PC-9 (cell line): Measurements from ENCODE around the gene VGLL4.

Experiments
- EZH2 ChIP-seq: fragments of 200-600 bp; sonication (generic); IDR thresholded peaks from 2 replicates; pipeline ENCODE4 v1.8.0; 2017; ENCODE audit warnings: antibody characterized with exemption, low read depth
- TF ChIP-seq, protein P1 (sequence below): fragments of 200-600 bp; sonication (generic); conservative IDR thresholded peaks from 2 replicates; pipeline ENCODE4 v1.6.1; 2017; ENCODE audit warnings: mixed run types, antibody characterized with exemption, mild to moderate bottlenecking, moderate library complexity

DNA sequence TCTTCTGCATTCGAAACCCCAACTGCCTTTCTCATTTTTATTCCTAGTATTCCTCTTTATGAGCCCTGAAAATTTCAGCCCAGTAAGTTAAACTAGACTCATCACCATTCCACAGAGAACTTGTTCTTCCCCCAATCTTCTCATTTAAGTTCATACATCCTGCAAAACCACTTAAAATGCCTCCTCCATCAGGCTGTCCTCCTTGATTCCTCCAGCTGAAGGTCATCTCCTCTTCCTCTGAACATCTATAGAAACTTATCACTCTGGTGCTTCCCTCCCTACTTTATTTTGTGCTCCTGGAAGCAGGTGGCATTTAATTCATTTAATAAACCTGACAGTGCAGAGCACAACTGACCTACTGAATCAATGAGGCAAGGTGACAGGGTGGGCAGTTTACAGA lies 38.3 kb downstream of the VGLL4 start:
- no peak for TF ChIP-seq EZH2
- TF ChIP-seq, protein P1, sequence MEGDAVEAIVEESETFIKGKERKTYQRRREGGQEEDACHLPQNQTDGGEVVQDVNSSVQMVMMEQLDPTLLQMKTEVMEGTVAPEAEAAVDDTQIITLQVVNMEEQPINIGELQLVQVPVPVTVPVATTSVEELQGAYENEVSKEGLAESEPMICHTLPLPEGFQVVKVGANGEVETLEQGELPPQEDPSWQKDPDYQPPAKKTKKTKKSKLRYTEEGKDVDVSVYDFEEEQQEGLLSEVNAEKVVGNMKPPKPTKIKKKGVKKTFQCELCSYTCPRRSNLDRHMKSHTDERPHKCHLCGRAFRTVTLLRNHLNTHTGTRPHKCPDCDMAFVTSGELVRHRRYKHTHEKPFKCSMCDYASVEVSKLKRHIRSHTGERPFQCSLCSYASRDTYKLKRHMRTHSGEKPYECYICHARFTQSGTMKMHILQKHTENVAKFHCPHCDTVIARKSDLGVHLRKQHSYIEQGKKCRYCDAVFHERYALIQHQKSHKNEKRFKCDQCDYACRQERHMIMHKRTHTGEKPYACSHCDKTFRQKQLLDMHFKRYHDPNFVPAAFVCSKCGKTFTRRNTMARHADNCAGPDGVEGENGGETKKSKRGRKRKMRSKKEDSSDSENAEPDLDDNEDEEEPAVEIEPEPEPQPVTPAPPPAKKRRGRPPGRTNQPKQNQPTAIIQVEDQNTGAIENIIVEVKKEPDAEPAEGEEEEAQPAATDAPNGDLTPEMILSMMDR = no peak
